ENCODE results near the gene C2CD2.

DNA sequence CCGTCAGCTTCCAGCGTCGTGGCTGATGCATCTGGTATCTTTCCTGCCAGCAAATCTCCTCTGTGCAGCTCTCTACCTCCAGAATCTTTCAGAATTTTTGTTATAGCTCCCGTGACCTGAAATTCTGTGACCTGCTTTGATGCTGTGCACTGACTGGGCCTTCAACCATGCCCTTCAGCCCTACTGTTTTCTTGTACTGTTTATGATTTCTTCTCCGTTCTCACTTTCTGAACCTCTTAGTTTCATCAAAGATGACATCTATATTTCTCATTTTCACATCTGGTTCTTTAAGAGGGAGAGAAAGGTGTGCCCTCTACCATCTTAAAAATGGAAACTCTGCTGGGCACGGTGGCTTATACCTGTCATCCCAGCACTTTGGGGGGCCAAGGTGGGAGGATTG is 80.4 kb downstream of the C2CD2 start:
- TF ChIP-seq POLR2AphosphoS5 (IDR thresholded peaks at IDR 0.05) (no peak), CTCF (IDR thresholded peaks at IDR 0.05) (no peak), EP300 (IDR thresholded peaks at IDR 0.05) (no peak), POLR2A (IDR thresholded peaks at IDR 0.05; ENCODE audit: low read depth) (no peak)

Measured in esophagus muscularis mucosa (tissue), 4 donors.